Measurements from ENCODE around the gene EPM2AIP1.
A peak's percentile ranks its signal among the peaks of the same experiment; 100 is the strongest.

Gene EPM2AIP1

DNA sequence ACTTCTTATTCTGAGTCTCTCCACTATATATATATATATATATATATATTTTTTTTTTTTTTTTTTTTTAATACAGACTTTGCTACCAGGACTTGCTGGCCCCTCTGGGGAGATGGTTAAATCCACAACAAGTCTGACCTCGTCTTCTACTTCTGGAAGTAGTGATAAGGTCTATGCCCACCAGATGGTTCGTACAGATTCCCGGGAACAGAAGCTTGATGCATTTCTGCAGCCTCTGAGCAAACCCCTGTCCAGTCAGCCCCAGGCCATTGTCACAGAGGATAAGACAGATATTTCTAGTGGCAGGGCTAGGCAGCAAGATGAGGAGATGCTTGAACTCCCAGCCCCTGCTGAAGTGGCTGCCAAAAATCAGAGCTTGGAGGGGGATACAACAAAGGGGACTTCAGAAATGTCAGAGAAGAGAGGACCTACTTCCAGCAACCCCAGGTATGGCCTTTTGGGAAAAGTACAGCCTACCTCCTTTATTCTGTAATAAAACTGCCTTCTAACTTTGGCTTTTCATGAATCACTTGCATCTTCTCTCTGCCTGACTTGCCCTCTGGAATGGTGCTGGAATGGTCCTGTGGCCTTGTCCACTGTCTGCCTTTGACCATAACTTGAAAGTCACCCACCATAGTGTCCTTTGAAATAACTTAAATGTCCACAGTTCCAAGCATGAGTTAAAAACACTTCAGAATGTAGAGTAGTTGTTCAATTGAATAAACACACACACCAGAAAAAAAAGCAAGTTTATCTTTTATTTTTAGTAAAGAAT lies 32.8 kb upstream of the EPM2AIP1 start:
- no peak for TF ChIP-seq CTCF (IDR thresholded peaks at IDR 0.05; ENCODE audit: low read depth, low read length, missing control alignments)
- DNase-seq (ENCODE audit: low read depth), result no peak
- no peak overlapping the region for H3K4me3 ChIP-seq (ENCODE audit: low read depth, low read length)

DNA sequence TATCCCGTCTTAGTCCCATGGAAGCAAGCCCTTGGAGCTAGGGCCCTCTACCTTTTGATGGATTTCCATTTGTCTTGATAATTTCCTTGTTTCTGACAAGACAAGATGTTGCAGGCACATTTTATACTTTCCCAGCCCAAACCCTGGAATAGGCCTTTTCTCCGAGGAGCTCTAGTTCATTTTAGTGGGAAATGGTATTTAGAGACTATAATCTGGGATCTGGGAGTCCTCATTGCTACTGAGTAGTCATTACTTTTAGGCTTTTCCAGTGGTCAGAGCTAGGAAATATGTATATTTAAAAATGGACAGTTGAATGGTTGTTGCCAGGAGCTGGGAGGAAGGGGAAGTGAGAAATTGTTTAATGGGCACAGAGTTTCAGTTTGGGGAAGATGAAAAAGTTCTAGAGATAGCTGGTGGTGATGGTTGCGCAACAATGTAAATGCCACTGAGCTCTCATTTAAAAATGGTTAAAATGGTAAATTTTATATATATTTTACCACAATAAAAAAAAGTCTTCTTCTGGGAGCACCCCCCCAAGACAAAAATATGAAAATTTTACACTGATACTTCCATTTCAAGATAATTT lies 32.0 kb upstream of the EPM2AIP1 start:
- no peak for TF ChIP-seq CTCF (IDR thresholded peaks at IDR 0.05; ENCODE audit: low read depth, low read length, missing control alignments)

GRCh38 chr3:37024092-37024491 lies 31.2 kb upstream of the EPM2AIP1 start:
- peak; percentile 16 for TF ChIP-seq CTCF (IDR thresholded peaks at IDR 0.05; ENCODE audit: low read depth, low read length, missing control alignments)
- DNase-seq (ENCODE audit: low read depth), result no peak
- H3K4me3 ChIP-seq (ENCODE audit: low read depth, low read length), result no peak overlapping the region

More for the DNA sequence above, 32.0 kb upstream of the EPM2AIP1 start:
- no peak for DNase-seq (ENCODE audit: low read depth)
- no peak overlapping the region for H3K4me3 ChIP-seq (ENCODE audit: low read depth, low read length)

DNA sequence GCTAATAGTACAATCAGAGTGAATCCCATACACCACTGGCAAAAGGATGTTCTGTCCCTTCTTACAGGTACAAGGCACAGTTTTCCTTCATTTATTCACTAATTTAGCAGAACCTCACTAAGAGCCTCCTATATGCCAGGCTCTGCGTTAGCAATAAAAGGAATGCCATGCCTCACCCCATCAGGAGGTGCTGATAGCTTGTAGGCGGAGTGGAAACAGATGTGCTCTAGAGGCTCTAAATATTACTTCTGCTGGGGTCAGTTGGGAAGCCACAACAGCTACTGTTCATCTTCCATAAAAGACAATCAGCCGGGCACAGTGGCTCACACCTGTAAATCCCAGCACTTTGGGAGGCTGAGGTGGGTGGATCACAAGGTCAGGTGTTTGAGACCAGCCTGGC lies 24.8 kb upstream of the EPM2AIP1 start:
- DNase-seq (ENCODE audit: low read depth), result no peak
- no peak overlapping the region for H3K4me3 ChIP-seq (ENCODE audit: low read depth, low read length)
- TF ChIP-seq CTCF (IDR thresholded peaks at IDR 0.05; ENCODE audit: low read depth, low read length, missing control alignments), result no peak

- no peak for DNase-seq (ENCODE audit: low read depth)
- TF ChIP-seq CTCF (IDR thresholded peaks at IDR 0.05; ENCODE audit: low read depth, low read length, missing control alignments), result no peak
- H3K4me3 ChIP-seq (ENCODE audit: low read depth, low read length), result no peak overlapping the region
Measured at GRCh38 chr3:37016903-37017302, 24.0 kb upstream of the EPM2AIP1 start.

- no peak overlapping the region for H3K4me3 ChIP-seq (ENCODE audit: low read depth, low read length)
- DNase-seq (ENCODE audit: low read depth), result no peak
- no peak for TF ChIP-seq CTCF (IDR thresholded peaks at IDR 0.05; ENCODE audit: low read depth, low read length, missing control alignments)
Measured at GRCh38 chr3:37015642-37016041, 22.7 kb upstream of the EPM2AIP1 start.

DNA sequence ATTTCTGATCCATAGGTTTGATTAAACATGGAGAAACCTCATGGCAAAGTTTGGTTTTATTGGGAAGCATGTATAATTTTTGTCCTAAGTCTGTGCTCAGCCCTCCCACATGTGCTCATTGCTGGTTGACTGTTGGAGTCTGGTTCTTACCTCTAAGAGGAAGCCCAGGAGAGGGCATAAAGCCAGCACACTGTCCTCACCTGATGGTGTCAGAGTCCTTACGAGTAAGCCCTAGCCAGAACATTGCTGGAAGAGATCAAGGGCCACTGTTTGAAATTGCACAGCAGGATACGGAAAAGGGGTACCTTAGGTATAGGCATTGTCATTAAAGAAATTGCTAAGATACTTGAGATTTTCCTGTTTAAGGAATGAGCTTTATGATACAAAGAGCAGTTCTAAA lies 21.7 kb upstream of the EPM2AIP1 start:
- H3K4me3 ChIP-seq (ENCODE audit: low read depth, low read length), result no peak overlapping the region
- TF ChIP-seq CTCF (IDR thresholded peaks at IDR 0.05; ENCODE audit: low read depth, low read length, missing control alignments), result no peak
- DNase-seq (ENCODE audit: low read depth), result no peak
